A673 (cell line): Measurements from ENCODE around the gene ALG14. TPM values are rescaled to one million over a fixed set of nuclear protein-coding genes. Genes with fewer than 3 reads are reported as not detected.

Source experiments
- BruUV-seq: library from RNA; stranded (reverse); fragments of 400-500 nt; replicated peaks from 2 replicates; lab custom pipeline; 2021; lab: Mats Ljungman, UMichigan
- CTCF ChIA-PET: fragments of 300-600 bp; sonication (Branson Sonifier 250); formaldehyde crosslinking; loops from one replicate; lab custom pipeline; 2022; ENCODE audit warnings: antibody characterized with exemption; lab: Charles Lee
- POLR2A ChIA-PET: fragments of 300-600 bp; sonication (Branson Sonifier 250); formaldehyde crosslinking; loops from one replicate; lab custom pipeline; 2022; ENCODE audit warnings: antibody characterized with exemption; ENCODE audit not compliant: low non-redundant PET; lab: Charles Lee
- DNase-seq: peaks from one replicate; pipeline ENCODE4 v3.0.0-alpha.2; 2015; ENCODE audit warnings: low spot score
- H3K27ac ChIP-seq: fragments of 200-600 bp; sonication (generic); 2 replicates; pipeline ENCODE4 v1.5.1; 2016; ENCODE audit warnings: mixed run types, low read depth, mild to moderate bottlenecking, mixed read lengths, antibody characterized with exemption, low read length; ENCODE audit not compliant: poor library complexity, severe bottlenecking
- H3K27me3 ChIP-seq: fragments of 200-600 bp; sonication (generic); replicated peaks from 2 replicates; pipeline ENCODE4 v1.6.1; 2017; ENCODE audit warnings: mixed run types, low read depth, mild to moderate bottlenecking, mixed read lengths, antibody characterized with exemption, low read length; ENCODE audit not compliant: insufficient read depth, poor library complexity
- H3K36me3 ChIP-seq: fragments of 200-600 bp; sonication (generic); 2 replicates; pipeline ENCODE4 v1.6.1; 2016; ENCODE audit warnings: mixed run types, mild to moderate bottlenecking, mixed read lengths, antibody characterized with exemption, low read length; ENCODE audit not compliant: insufficient read depth, poor library complexity, severe bottlenecking
- H3K4me1 ChIP-seq: fragments of 200-600 bp; sonication (generic); 2 replicates; pipeline ENCODE4 v1.6.1; 2017; ENCODE audit warnings: mixed run types, mild to moderate bottlenecking, mixed read lengths, antibody characterized with exemption, low read length; ENCODE audit not compliant: insufficient read depth, poor library complexity, severe bottlenecking
- H3K4me3 ChIP-seq: fragments of 200-600 bp; sonication (generic); 2 replicates; pipeline ENCODE4 v1.5.1; 2016; ENCODE audit warnings: low read depth, mixed run types, mild to moderate bottlenecking, mixed read lengths, low read length; ENCODE audit not compliant: poor library complexity, severe bottlenecking
- H3K9me3 ChIP-seq: fragments of 200-600 bp; sonication (generic); 2 replicates; pipeline ENCODE4 v1.6.1; 2016; ENCODE audit warnings: mixed run types, low read depth, mild to moderate bottlenecking, mixed read lengths, antibody characterized with exemption, low read length; ENCODE audit not compliant: poor library complexity, severe bottlenecking
- CTCF ChIP-seq: fragments of 300-800, 200-600 bp; sonication (generic); conservative IDR thresholded peaks from 2 replicates; pipeline ENCODE4 v1.5.1; 2017; ENCODE audit warnings: low read depth, mild to moderate bottlenecking, antibody characterized with exemption, low read length, moderate library complexity, mixed read lengths
- EZH2 ChIP-seq: fragments of 200-600 bp; sonication (generic); IDR thresholded peaks from 2 replicates; pipeline ENCODE4 v1.6.1; 2017; ENCODE audit warnings: borderline replicate concordance, low read depth, mild to moderate bottlenecking, mixed read lengths, antibody characterized with exemption, low read length; ENCODE audit not compliant: poor library complexity, severe bottlenecking
- intact Hi-C: fragments of 100-400 bp; cut with micrococcal nuclease; formaldehyde crosslinking; loops from one replicate; pipeline ENCODE4 v1.10.0; 2022; ENCODE audit not compliant: unreplicated experiment
- total RNA-seq: library from RNA; stranded (reverse); gene quantifications from 2 replicates; pipeline ENCODE4 v1.2.3, GENCODE V29; 2021

Gene ALG14
- total RNA-seq, 1 experiment from 2014 or later = 11.3 TPM

DNA sequence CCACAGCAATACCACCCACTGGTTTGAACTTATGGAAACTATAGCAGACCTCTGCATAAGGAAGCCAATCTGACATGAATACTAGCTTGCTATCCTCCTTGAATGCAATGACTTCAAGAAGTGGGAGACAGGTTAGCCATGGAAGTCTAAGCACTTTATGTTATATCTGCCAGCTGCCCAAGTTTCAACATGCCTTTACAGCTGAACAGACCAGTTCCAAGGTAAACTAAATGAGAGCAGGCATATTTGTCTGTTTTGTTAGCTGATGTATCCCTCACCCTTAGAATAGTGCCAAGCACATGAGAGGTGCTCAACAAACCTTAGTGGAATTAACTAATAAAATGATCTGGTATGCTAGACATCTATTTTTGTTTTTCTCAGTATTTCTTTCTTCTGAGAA is 65.1 kb downstream of the ALG14 start:
- POLR2A ChIA-PET = no interaction called here

GRCh38 chr1:95006681-95007080 is 66.1 kb downstream of the ALG14 start:
- Histone ChIP-seq H3K27ac (peak overlapping the region; percentile 44), H3K4me1 (peaks cover 48% of the 10 kb centered on the region), H3K27me3 (no peaks in the 10 kb centered on the region), H3K9me3 (no peaks in the 10 kb centered on the region), H3K36me3 (no peaks in the 10 kb centered on the region), H3K4me3 (no peak overlapping the region)
- no TSS peak for BruUV-seq
- intact Hi-C loops = no loop called here
- POLR2A ChIA-PET = no interaction called here
- peak; percentile 40 for DNase-seq
- CTCF ChIA-PET = no interaction called here
- TF ChIP-seq EZH2 (no peak), CTCF (no peak)

More for the DNA sequence above, 65.1 kb downstream of the ALG14 start:
- H3K27me3 ChIP-seq = no peaks in the 10 kb centered on the region
- H3K4me3 ChIP-seq = no peak overlapping the region
- no peak overlapping the region for H3K27ac ChIP-seq
- H3K36me3 ChIP-seq = no peaks in the 10 kb centered on the region
- peaks cover 38% of the 10 kb centered on the region for H3K4me1 ChIP-seq
- CTCF ChIA-PET = no interaction called here
- intact Hi-C loops = no loop called here
- H3K9me3 ChIP-seq = no peaks in the 10 kb centered on the region
- no TSS peak for BruUV-seq
- no peak for DNase-seq
- TF ChIP-seq EZH2 (no peak), CTCF (no peak)

GRCh38 chr1:95005584-95005983 is 67.2 kb downstream of the ALG14 start:
- no peak for DNase-seq
- no peaks in the 10 kb centered on the region for H3K27me3 ChIP-seq
- H3K4me3 ChIP-seq = no peak overlapping the region
- TF ChIP-seq CTCF (no peak), EZH2 (no peak)
- H3K27ac ChIP-seq = no peak overlapping the region
- BruUV-seq = no TSS peak
- intact Hi-C loops = no loop called here
- POLR2A ChIA-PET = no interaction called here
- H3K4me1 ChIP-seq = peaks cover 49% of the 10 kb centered on the region
- CTCF ChIA-PET = no interaction called here
- no peaks in the 10 kb centered on the region for H3K36me3 ChIP-seq
- no peaks in the 10 kb centered on the region for H3K9me3 ChIP-seq
